NCI-H1694 (cell line): ENCODE measurements around the gene DNAH8.
A peak's percentile ranks its signal among the peaks of the same experiment; 100 is the strongest.

Experiments
- DNase-seq: peaks from one replicate; lab custom pipeline; 2025; lab: John Stamatoyannopoulos, UW

Gene DNAH8

DNA sequence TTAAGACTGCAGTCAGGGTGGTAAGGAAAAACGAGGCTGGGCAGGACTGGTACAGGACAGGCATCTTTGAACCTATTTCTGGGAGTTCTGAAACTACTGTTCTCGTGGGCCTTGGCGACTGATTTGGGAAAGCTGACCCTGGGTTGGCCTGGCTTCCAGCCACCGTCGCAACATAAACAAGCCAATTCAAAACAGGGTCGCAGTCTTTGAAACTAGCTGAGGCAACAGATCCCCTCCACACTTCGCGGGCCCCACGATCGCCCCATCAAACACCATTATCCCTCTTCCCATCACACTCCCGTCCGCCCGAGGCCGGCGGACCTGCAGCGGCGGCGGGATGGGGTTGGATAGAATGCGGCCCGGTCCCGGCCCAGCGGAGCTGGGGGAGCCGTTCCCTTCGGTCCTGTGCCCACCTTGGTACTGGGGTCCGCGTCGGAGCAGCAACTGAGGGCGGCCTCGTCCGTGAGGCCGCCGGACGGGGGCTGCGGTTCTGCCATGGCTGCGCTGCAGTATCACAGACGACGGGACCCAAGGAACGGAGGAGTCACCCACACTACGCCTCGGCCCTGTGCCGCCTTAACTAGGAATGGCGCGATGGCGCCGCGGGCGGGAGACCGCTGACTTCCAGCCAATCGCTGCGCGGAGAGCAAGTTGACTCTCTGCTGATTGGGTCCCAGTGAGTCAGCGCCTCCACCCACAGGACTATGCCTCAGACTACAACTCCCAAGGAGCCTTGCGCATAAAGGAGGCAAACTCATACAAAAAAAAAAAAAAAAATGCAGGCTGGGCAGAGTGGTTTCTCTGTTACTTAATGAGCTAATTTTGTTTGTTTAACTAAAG is 12.3 kb upstream of the DNAH8 start, which contains the start of gene GLO1:
Gene GLO1, minus strand, starts transcription at position 588 of the 840 bp plus-strand sequence. Its CDS starts 91 bp downstream, at position 497.
- DNase-seq: peak; percentile 96

DNA sequence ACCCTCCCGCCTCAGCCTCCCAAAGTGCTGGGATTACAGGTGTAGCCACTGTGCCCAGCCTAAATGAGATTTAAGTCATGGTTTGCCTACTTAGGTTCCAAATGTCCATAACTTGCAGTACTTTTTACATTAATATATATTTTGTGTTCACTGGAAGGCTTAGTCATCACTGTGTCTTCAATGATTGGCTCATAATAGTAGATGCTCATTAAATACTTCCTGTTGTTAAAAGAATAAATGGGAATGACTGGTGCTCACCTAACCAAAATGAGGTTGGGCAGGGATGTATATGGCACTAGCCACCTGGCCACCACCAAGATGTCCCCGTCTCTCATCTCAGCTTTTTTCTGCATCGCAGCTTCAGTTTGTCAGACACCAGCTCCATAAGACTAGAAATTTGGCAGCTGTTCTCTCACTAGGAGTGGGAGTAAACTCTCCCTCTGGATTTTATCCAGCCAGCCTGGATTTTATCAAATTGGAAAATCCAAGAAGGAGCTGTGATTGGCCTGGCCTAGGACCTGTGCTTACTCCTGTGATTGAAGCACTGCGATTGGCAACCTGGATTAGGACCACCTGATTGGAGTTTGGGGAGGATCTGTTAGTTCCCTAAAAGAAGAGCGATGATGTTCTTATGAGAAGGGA is 11.0 kb upstream of the DNAH8 start:
- no peak for DNase-seq

DNA sequence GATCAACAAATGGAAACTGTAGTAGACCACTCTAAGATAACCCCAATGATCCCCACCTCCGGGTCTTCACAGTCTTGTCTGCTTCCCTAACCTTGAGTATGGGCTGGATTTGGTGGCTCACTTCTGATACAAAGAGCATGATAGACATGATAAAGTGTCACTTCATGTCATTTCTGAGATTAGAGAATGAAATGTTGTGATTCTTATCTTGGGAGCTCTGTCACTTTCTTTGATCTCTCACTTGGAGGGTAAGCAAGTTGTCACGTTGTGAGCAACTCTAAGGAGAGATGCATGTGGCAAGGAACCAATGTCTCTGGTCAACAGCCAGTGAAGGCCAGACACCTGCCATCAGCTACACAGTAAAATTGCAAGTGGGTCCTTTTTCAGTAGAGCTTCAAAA is 9.2 kb upstream of the DNAH8 start:
- no peak for DNase-seq

DNA sequence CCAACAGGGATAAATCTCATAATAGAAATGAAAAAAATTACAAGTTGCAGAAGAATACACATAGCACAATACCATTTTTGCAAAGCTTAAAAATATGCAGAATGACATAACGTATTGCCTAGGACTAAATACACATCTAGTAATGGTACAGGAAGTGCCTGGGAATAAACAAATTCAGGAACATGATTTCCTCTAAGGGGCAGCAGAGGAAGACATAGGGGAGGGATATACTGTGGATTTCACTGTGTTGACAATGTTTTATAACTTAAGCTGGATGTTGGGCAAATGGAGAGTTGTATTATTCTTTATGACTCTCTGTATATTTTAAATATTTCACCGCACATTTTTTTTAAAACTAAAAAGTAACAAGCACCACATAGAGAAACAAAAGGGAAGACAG is 6.6 kb upstream of the DNAH8 start:
- DNase-seq: peak; percentile 0

DNA sequence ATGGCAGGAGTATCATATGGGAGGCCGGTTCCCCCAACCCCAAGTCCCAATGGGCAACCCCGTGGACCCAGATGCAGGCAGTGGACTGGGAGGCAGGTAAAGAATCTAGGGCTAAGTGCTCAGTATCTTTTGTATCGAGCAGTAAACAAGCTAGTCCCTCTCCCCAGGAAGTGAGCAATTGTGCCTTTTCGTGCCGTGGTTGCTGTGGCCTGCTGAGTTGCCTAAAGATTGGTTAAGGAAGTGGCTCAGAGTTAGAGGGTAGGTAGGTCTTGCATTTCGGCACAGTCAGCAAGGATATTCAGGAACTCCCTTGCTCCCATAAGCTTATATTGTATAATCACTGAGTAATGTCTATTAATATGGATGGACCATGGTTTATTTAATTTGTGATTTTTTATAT is 1.3 kb upstream of the DNAH8 start:
- no peak for DNase-seq

DNA sequence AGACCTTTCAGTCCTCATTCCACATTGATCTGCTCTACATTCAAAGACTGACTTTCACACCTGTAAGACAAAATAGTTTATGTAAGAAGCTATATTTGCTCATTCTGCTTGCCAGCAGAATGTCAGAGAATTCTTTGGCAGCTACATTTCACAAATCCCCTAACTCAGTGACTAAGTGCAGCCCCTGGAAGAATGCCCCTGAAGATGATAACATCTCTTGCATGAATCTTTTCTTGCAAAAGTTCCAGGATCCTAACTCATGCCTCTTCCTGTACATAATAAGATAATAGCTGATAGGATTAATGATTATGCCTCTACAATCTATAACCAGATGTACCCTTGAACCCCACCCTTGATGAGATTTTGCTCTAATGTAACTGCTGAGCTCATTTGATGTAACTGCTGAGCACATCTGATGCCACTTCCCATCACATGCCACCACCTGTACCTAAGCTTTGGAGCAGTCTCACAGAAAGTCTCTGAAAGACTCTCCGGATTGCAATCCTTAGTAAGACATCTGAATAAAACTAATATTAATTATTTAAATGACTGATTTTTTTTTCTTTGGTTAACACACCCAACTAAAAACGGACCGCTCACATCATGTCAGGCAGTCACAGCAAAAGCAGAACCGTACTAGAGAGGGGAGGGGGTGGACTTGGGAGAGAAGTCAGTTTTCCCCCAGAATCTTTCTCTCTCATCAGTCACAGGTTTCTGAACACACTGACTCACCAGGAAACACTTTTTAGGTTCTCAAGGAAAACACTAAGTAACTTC is 684 bp upstream of the DNAH8 start:
- DNase-seq: no peak

DNA sequence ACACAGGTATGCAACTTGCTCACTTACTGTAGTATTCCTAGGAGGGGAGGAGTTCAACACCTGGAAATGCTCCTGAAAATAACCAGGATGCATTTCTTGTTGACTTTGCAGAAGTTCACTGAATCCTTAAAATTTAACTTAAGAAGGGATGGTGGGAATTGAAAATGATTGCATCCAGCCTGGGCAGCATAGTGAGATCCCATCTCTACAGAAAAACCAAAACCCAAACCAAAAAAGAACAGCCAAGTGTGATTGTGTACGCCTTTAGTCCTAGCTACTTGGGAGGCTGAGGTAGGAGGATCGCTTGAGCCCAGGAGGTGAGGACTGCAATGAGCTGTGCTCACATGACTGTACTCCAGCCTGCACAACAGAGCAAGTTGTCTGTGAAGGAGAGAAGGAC is 1.7 kb downstream of the DNAH8 start:
- DNase-seq: no peak

DNA sequence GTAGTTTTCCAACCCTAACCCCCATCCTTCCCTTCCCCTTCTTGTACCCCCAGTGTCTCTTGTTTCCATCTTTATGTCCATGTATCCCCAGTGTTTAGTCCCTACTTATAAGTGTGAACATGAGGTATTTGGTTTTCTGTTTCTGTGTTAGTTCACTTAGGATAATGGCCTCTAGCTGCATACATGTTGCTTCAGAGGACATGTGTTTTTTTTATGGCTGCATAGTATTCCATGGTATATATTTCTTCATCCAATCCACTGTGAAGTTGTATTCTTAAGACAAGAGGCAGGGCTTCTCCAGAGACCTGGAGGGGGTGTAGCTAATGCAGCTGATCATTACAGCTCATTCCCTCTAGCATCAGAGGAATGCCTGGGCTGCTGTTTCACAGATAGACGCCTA is 4.2 kb downstream of the DNAH8 start:
- DNase-seq: no peak

DNA sequence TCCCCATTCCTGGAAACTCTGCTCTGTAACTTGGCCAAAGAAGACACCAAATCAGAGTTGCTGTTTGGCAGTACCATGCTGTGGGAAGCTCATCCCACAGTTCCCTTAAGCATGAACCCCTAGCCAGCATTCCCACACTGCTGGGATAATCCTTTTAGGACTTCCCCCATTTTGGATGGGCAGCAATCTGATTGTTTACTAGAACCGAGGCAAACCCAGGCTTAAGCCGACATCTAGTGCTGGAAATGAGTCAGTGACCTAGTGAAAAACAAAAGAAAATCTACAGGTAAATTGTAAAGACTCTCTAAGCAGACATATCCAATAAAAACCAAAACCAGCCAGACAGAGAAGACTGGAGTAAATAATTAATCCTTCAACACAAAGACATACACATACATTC is 5.2 kb downstream of the DNAH8 start:
- no peak for DNase-seq

DNA sequence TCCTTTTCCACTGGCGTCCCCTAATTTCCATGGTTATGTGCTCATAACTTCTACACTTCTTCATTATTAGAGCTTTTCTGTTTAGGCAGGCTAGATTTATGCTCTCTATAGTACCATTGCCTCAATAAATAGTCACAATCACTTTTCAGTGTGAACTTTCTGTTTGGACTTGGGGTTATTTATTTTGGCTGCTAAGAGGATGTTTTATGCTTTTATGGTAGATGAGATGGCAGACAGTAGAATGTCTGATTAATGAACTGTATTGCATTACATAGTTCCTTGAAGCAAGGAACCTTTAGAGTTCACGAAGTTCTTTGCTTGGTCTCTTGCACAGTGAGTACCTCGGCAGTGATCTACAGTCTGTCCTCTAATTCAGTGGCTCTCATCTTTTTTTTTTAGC is 6.9 kb downstream of the DNAH8 start:
- DNase-seq: no peak

DNA sequence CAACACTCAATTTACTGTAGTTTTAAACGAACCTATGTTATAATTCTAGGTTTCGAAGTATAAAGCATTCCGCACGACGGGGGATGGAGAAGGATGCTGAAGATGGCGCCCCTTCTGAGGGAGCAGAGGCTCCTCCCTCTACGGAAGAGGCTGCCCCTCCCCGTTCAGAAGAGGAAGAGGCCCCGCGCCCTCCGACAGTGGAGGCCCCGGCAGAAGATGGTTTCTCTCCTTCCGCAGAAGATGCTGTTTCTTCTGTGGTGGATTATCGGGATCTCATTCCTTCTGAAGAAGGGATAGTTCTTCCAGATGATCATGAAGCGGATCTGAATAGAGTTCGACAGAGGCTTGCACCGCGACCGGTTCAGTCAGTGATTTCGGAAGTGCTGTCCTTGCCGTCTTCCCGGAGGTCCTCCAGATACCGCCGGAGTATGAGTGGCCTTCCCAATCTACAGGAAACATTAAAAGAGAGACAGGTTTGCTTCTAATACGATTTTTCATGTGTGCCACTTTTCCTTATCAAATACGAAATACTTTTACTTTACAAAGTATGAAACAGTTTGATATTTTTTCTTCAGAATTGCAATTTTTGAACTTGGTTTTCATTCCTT is 7.7 kb downstream of the DNAH8 start:
- DNase-seq: no peak

DNA sequence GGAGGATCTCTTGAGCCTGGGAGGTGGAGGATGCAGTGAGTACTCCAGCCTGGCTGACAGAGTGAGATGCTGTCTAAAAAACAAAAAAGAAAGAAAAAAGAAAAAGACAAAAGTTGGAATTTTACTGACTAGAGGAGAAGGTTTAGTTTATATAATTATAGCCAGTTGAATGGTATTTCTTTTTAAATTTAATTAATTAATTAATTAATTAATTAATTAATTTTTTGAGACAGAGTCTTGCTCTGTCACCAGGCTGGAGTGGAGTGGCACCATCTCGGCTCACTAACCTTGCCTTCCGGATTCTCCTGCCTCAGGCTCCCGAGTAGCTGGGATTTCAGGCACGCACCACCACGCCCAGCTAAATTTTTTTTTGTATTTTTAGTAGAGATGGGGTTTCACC is 8.7 kb downstream of the DNAH8 start:
- DNase-seq: no peak

DNA sequence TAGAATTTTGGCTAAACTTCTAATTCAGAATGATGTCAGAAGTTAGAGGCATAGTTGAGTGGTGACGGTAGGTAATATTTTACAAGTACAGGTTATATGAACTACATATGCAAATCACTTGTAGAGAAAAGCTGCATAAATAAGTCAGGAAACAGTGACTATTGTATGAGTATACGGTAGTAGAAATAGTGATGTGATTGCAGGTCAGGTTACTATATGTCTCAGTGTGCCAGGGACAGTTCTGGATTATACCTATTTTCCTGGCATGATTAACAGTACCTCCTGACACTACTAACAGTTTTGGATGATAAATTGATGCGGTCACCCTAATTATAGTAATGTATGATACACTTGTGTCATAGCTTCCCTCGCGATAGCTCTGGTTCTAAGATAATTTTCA is 9.2 kb downstream of the DNAH8 start:
- no peak for DNase-seq

DNA sequence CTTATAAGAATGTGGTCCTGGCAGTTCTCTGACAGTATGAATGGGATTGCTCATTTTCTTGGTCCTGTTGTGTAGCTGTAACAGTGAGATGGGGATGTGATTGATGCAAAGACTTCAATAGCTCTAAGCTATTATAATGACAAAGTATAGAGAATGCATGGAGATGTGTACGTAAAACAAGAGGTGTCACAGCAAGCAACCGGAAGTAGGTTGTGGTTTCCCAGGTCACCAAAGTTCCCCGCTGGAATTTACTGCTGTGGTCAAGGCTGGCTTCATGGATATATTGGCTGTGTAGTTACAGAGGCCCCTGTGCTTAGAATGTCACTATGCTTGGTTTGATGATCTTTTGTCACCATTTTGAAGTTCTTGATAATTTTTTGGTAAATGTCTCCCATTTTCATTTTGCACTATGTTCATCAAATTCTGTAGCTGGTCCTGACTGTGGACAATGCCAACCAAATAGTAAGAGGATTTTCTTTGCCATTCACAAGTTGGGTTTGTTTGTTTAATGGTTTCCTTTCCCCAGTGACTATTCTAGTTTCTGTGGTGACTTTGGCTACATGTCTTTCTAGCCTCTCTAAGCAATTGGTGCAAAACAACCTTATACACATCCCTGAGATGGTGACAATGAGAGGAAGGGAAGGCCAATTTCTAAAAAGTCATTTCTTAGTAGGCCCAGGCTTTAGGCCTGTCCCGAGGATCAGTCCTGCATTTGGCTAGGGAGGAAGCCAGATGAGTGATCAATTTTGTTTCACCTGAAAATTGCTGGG is 10.5 kb downstream of the DNAH8 start:
- no peak for DNase-seq

DNA sequence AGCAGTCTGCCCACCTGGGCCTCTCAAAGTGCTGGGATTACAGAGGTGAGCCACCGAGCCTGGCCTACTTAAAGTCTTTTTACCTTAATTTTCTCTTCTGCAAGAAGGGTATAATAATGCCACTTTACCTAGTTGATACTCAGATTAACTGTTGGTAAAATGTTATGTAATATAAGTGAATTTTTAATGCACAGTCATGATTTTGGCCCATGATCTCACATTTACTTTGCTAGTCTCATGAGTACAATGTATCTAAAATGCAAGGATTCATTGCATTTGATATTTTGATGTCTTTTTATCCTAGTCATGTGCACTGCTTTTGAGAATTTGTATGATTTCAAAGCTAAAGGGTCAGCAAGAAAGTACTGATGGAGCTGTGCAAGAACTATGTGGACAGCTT is 13.1 kb downstream of the DNAH8 start:
- no peak for DNase-seq

DNA sequence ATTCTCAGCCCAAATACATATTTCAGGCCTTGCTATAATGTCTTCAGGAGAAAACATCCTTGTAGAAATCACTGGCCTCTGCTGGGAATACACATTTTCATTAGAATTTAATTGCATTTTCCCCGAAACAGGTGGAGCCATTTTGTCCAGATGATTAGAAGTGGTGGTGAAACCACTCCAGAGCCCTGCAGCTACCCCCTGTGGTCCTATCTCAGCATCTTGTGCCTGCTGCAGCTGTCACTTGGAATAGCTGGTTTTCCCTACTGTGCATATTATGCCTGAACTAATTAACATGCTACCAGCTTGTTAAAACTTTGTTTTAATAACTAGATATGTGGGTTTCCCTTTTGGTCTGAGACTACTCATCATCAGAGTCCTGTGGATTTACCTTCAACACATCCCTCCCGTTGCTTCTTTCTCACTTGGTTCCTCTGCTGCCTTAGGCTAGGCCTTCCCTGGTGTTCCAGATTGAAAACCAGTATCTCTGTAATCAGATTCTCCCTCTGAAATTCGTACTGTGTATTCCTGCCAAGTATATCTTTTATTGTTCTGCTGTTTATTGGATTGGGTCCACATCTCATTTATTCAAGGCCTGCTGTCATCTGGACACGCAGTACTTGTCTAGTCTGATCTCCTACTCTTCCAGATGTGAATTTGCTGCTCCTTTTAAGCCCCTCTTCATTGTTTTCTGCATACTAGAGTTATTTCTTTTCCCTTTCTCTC is 15.2 kb downstream of the DNAH8 start:
- peak; percentile 54 for DNase-seq

DNA sequence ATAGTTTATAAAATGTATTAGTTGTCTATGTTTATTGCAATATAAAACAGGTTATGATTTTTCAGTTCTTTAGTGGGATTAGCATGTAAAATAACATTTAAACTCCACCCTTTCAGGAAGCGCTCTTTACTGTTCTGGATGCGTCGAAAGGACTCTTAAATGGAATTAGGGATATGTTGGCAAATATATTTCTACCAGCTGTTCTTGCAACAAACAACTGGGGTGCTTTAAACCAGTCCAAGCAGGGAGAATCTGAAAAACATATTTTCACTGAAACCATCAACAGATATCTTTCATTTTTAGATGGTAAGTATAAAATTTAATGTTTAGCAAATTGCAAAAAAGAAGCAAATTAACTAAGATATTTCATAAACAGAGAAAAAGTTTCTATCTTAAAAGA is 21.8 kb downstream of the DNAH8 start:
- DNase-seq: no peak

DNA sequence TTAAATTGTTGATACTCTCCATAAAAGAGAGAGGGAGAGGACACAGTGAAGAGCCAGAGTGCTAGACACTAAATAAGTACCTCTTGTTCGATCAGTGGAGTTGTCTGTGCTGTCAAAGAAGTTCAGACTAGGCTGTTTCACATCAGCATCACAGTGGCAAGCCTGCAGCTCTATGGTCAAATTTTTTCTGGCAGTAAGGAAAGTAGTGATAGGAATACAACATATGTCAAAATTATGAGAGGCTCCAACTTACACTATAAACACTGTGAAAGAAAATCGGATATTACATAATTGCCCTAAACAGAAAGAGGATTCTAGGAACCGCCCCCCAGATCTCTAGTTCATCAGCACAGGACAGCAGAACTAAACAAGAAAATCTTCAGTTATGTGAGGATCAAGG is 23.1 kb downstream of the DNAH8 start:
- DNase-seq: no peak

DNA sequence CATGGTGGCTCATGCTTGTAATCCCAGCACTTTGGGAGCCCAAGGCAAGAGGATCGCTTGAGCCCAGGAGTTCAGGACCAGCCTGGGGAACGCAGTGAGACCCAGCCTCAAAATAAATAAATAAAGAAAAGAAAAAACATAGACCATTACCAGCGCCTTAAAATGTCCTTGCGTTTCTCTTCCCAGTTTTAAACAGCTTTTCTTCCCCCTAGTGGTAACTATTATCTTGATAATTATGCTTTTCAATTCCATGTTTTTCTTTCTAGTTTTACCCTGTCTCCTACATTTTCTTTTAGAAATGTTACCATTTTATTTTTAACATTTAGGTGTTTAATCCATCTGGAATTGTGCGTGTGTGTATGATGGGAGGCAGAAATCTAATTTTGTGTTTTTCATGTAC is 24.4 kb downstream of the DNAH8 start:
- no peak for DNase-seq

DNA sequence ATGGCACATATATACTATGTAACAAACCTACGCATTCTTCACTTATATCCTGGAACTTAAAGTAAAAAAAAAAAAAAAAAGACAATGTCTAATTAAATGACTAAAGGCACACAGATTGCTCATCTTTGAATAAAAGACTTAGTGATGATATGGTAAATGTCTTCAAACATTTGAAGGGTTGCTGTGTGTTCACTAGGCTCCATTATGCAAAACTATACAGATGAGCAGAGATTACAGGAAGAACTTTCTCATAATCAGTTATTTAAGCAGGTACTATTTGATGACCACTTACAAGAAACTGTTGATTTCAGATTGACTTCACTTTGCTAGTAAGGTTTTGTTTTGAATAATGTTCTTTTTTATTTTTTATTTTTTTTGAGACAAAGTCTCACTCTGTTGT is 34.4 kb downstream of the DNAH8 start:
- no peak for DNase-seq
